ENCODE results near the gene SIPA1.
"Not testable (repeated sequence)": the region's sequence is repeated elsewhere in the genome, so short reads cannot be mapped to it uniquely, and the experiment has no call there.

GRCh38 chr11:65683480-65683879 is 45.6 kb downstream of the SIPA1 start:
- TF ChIP-seq REST (IDR thresholded peaks at IDR 0.05; ENCODE audit: borderline replicate concordance in 1 of 2, low read depth in 1 of 2, low read length in 2 of 2); ZFYVE20 (CRISPR knock-in tag; IDR thresholded peaks at IDR 0.05; ENCODE audit: borderline replicate concordance, low read depth); POLR2A (IDR thresholded peaks at IDR 0.05; ENCODE audit: insufficient read depth in 1 of 2, low read depth in 2 of 2, low read length in 2 of 2); ZNF451 (CRISPR knock-in tag; IDR thresholded peaks at IDR 0.05): not testable (repeated sequence)
